Gastroesophageal sphincter (tissue), 4 donors: ENCODE measurements around the gene NPLOC4. TPM values are rescaled to one million over a fixed set of nuclear protein-coding genes. Genes with fewer than 3 reads are reported as not detected.
"Not testable (repeated sequence)": the region's sequence is repeated elsewhere in the genome, so short reads cannot be mapped to it uniquely, and the experiment has no call there.

Source experiments
- ATAC-seq: fragments of 150-250 bp; one replicate; pipeline ENCODE4 v1.9.1; 2016; ENCODE audit warnings: mild to moderate bottlenecking, moderate library complexity
- H3K27ac ChIP-seq, 4 donors: fragments of 200-600 bp; sonication (generic) in 3 of 4; 1 replicate in 3 of 4; 2 replicates in 1 of 4; pipeline ENCODE4 v1.5.1; 2016 to 2019
- H3K27me3 ChIP-seq: fragments of 200-600 bp; sonication (generic); one replicate; pipeline ENCODE4 v1.5.1; 2019
- H3K36me3 ChIP-seq, 2 donors: fragments of 200-600 bp; sonication (generic); one replicate each; pipeline ENCODE4 v1.5.1; 2019; ENCODE audit warnings: control low read depth in 1 of 2
- H3K4me1 ChIP-seq, 3 donors: fragments of 200-600 bp; sonication (generic); 1 replicate in 2 of 3; 2 replicates in 1 of 3; pipeline ENCODE4 v1.5.1; 2016 to 2019; ENCODE audit warnings: control low read depth in 2 of 3
- H3K4me3 ChIP-seq, 2 donors: fragments of 200-600 bp; sonication (generic); one replicate each; pipeline ENCODE4 v1.5.1; 2019; ENCODE audit warnings: mild to moderate bottlenecking in 1 of 2, moderate library complexity in 1 of 2
- H3K9me3 ChIP-seq, 3 donors: fragments of 200-600 bp; sonication (generic); one replicate each; pipeline ENCODE4 v1.5.1; 2017 to 2019; ENCODE audit warnings: control low read depth in 2 of 3
- CTCF ChIP-seq, 4 experiments: fragments of 200-600 bp in 2 of 4; fragments of 450-650 bp in 2 of 4; sonication (generic) in 1 of 4; IDR thresholded peaks; one replicate each; pipeline ENCODE4 v1.5.1; 2017 to 2019; ENCODE audit warnings: antibody characterized with exemption in 4 of 4, mild to moderate bottlenecking in 2 of 4, moderate library complexity in 2 of 4
- EP300 ChIP-seq: sonication (generic); formaldehyde crosslinking; IDR thresholded peaks from one replicate; pipeline ENCODE4 v1.6.1; 2017; ENCODE audit warnings: antibody characterized with exemption, mild to moderate bottlenecking
- POLR2A ChIP-seq, 2 donors: fragments of 450-650 bp; IDR thresholded peaks; one replicate each; pipeline ENCODE4 v1.6.1; 2017; ENCODE audit warnings: antibody characterized with exemption in 2 of 2, mild to moderate bottlenecking in 2 of 2, moderate library complexity in 1 of 2
- POLR2AphosphoS5 ChIP-seq: sonication (generic); formaldehyde crosslinking; IDR thresholded peaks from one replicate; pipeline ENCODE4 v1.6.1; 2017; ENCODE audit warnings: antibody characterized with exemption
- WGBS, 2 donors: methylation state at CpG; one replicate each; pipeline ENCODE4 v1.1.5; 2018; ENCODE audit warnings: low coverage in 1 of 2; 5-methylcytosine and 5-hydroxymethylcytosine counted together
- total RNA-seq, 4 donors: library from RNA; depleted of rRNA; stranded (reverse); fragments of >200 nt; gene quantifications; one replicate each; pipeline ENCODE4 v1.1.0, GENCODE V29; 2016

NPLOC4 gene
- total RNA-seq, 4 donors from 2014 or later = 49.5 to 83.8 (median 58.0) TPM

- no peak overlapping the region for H3K27ac ChIP-seq
- no peak overlapping the region for H3K4me3 ChIP-seq
- no peaks in the 10 kb centered on the region for H3K27me3 ChIP-seq
- no peak for TF ChIP-seq POLR2A (IDR thresholded peaks at IDR 0.05)
- peaks cover 5 to 98% of the 10 kb centered on the region in 2 donors for H3K36me3 ChIP-seq
- 82 to 87% methylated on average over 5 of the region's 5 CpGs for WGBS, 2 donors
- no peak for ATAC-seq
- H3K9me3 ChIP-seq = no peaks in the 10 kb centered on the region
- no peaks in the 10 kb centered on the region for H3K4me1 ChIP-seq
Measured at GRCh38 chr17:81589612-81590011, 47.3 kb downstream of the NPLOC4 start.

DNA sequence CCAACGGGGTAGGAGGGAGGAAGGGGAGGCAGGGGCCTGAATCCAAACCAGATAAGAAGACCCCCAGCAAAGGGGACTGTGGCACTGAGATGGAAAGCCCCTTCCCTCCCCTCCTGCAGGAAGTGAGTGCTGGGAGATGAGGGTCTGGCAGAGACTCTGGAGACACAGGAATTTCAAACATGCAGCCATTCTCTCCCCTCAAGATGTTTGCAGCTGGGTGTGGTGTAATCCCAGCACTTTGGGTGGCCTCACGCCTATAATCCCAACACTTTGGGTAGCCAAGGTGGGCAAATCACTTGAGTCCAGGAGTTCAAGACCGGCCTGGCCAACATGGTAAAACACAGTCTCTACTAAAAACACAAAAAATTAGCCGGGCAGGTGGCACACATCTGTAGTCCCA is 50.8 kb downstream of the NPLOC4 start:
- WGBS, 2 donors = 67 to 83% methylated on average over 1 of the region's 4 CpGs
- peaks cover 5 to 97% of the 10 kb centered on the region in 2 donors for H3K36me3 ChIP-seq
- TF ChIP-seq POLR2AphosphoS5 (no peak), EP300 (no peak), CTCF (IDR thresholded peaks at IDR 0.05) (no peak), POLR2A (IDR thresholded peaks at IDR 0.05) (no peak)

GRCh38 chr17:81584771-81585170 is 52.1 kb downstream of the NPLOC4 start:
- H3K27me3 ChIP-seq, H3K4me3 ChIP-seq, ATAC-seq, H3K4me1 ChIP-seq, H3K9me3 ChIP-seq, H3K27ac ChIP-seq: not testable (repeated sequence)
- 90 to 98% methylated on average over 6 to 8 of the region's 14 CpGs for WGBS, 2 donors
- H3K36me3 ChIP-seq = peaks cover 5 to 96% of the 10 kb centered on the region in 2 donors

More for the DNA sequence above, 50.8 kb downstream of the NPLOC4 start:
- Histone ChIP-seq H3K27me3 (no peaks in the 10 kb centered on the region), H3K27ac (no peak overlapping the region), H3K4me3 (no peak overlapping the region), H3K4me1 (no peaks in the 10 kb centered on the region), H3K9me3 (no peaks in the 10 kb centered on the region)
- ATAC-seq = no peak

GRCh38 chr17:81583589-81584342 is 53.1 kb downstream of the NPLOC4 start:
- no peak for TF ChIP-seq POLR2AphosphoS5
- no peaks in the 10 kb centered on the region for H3K4me1 ChIP-seq
- no peaks in the 10 kb centered on the region for H3K27me3 ChIP-seq
- no peak for ATAC-seq
- H3K9me3 ChIP-seq = no peaks in the 10 kb centered on the region
- H3K27ac ChIP-seq = no peak overlapping the region
- H3K4me3 ChIP-seq = no peak overlapping the region
- peaks cover 5 to 96% of the 10 kb centered on the region in 2 donors for H3K36me3 ChIP-seq
- 87 to 94% methylated on average over 5 to 6 of the region's 6 CpGs for WGBS, 2 donors

GRCh38 chr17:81582749-81583148 is 54.2 kb downstream of the NPLOC4 start:
- H3K4me1 ChIP-seq = peaks cover 0 to under 1% (median 0%) of the 10 kb centered on the region in 3 donors
- H3K36me3 ChIP-seq = peaks cover 0 to 96% of the 10 kb centered on the region in 2 donors
- WGBS, 2 donors = 88 to 89% methylated on average over 1 to 7 of the region's 12 CpGs
- TF ChIP-seq POLR2A (IDR thresholded peaks at IDR 0.05) (no peak), CTCF (IDR thresholded peaks at IDR 0.05) (no peak)
- no peak overlapping the region for H3K4me3 ChIP-seq
- H3K27me3 ChIP-seq = no peaks in the 10 kb centered on the region
- H3K9me3 ChIP-seq = no peaks in the 10 kb centered on the region
- ATAC-seq = no peak
- no peak overlapping the region for H3K27ac ChIP-seq

- TF ChIP-seq POLR2AphosphoS5 (no peak), EP300 (no peak), POLR2A (IDR thresholded peaks at IDR 0.05) (no peak), CTCF (IDR thresholded peaks at IDR 0.05) (no peak)
- Histone ChIP-seq H3K4me3 (no peak overlapping the region), H3K27me3 (no peaks in the 10 kb centered on the region), H3K36me3 (peaks cover 0 to 98% of the 10 kb centered on the region in 2 donors), H3K27ac (no peak overlapping the region), H3K9me3 (no peaks in the 10 kb centered on the region), H3K4me1 (peaks cover 0 to 4% (median 0%) of the 10 kb centered on the region in 3 donors)
- ATAC-seq = no peak
- WGBS, 2 donors = 94 to 96% methylated on average over 2 to 4 of the region's 5 CpGs
Measured at GRCh38 chr17:81582341-81582740, 54.6 kb downstream of the NPLOC4 start.
